GM18873 (cell line): ENCODE measurements around the gene MRNIP.
A peak's percentile ranks its signal among the peaks of the same experiment; 100 is the strongest.

Experiments used
- ATAC-seq: cut with Tn5 transposase; IDR thresholded peaks from one replicate; pipeline ENCODE4 v1.9.1; 2021; ENCODE audit warnings: mild to moderate bottlenecking, moderate library complexity, moderate number of reproducible peaks; ENCODE audit not compliant: unreplicated experiment, low FRiP score

Gene MRNIP

DNA sequence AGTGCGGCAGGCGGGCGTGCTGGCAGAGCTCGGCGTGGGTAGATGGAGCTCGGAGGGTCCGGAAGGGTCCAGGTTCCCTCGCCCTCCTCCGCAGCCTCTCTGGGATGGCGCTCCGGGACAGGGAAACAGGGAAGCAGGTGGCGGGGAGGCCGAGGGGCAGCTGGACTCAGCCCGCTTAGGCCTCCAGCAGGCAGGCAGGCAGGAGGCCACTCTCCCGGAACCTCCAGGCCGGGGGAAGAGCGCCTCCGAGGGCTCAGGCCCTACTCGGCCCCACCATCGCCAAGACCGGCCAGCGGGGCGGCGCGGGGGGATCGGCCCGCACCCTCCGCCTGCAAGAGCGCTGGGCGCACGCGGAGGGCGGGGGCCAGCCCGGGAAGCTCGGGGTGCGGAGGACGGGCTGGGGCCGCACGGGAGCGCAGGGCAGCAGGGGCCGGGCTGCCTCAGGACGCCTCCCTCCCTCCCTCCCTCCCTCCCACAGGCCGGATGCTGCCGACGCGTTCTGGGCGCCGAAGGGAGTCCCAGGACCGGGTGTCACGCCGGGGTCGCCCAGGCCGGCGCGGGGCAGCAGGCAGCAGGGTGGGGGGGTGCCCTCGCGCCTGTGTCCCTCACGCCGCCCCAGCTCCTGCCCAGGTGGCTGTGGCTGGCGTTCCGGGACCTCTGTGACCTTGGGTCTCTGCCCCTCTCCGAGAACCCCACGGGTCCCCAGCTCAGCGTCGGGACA is 52.9 kb downstream of the MRNIP start:
- no peak for ATAC-seq

DNA sequence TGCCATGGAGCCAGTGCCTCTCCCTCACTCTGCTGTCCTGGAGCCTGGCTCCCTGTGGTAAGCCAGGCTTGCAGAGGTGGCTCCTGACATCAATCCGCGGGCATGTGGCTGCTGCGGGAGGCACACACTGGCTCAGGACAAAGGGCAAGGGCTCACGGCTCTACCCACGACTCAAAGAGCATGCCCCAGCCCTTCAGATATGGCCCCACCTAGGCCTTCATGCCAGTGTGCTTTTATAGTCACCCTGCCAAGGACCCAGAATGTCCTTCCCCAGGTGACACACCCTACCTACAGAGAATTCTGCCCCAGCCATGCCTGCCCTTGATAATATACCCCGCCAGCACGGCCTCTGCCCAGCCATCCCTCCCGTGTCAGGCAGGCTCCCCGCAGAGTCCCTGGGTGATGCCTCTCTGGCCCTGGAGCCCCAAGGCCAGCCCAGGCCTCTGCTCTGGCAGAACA is 53.5 kb downstream of the MRNIP start:
- ATAC-seq: no peak

DNA sequence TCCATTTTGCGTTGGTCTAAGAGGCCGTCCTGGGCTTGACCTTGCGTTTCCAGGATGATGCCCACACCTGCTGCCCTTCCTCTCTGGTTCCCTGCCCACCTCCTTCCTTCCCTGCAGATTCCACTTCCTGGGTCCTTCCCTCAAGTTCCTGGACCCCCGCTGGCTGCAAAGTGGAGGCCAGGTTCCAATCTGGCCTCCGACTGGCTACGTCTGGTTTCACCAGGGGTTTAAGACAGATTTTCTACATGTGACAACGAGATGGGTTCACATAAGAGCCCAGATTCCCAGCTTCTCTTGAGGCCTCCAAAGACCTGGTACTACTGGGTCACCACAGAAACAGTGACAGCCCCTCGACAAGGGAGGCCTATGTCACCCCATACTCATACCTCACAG is 54.1 kb downstream of the MRNIP start:
- no peak for ATAC-seq

- no peak for ATAC-seq
Observed at GRCh38 chr5:179803651-179804554, 54.7 kb downstream of the MRNIP start.

DNA sequence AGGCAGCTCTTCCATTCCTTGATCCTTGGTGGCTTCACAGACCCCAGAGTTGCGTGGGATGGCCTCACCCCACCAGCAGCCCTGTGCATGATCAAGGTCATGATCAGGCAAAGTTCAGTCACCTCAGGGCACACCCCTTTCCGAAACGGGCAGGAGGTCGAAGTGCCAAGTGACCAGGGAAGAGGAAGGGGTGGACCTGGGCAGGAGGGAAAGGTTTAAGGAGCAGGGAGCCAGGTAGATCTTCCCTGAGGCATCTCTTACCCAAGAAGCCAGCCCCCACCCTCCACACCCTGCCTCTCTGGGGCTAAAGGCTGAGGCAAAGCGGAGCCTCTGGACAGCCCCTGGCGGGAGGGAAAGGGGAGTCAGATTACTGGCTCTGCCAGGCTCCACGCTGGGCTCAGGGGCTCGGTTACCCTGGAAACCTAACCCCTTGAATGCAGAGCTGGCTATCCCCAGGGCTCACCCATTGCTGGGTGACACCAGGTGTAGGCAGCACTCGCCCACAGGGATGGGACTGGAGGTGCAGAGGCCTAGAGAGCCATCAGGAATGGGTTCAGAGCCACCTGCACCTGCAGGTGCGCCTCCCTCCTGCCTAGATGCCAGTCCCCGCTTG is 55.6 kb downstream of the MRNIP start:
- no peak for ATAC-seq

DNA sequence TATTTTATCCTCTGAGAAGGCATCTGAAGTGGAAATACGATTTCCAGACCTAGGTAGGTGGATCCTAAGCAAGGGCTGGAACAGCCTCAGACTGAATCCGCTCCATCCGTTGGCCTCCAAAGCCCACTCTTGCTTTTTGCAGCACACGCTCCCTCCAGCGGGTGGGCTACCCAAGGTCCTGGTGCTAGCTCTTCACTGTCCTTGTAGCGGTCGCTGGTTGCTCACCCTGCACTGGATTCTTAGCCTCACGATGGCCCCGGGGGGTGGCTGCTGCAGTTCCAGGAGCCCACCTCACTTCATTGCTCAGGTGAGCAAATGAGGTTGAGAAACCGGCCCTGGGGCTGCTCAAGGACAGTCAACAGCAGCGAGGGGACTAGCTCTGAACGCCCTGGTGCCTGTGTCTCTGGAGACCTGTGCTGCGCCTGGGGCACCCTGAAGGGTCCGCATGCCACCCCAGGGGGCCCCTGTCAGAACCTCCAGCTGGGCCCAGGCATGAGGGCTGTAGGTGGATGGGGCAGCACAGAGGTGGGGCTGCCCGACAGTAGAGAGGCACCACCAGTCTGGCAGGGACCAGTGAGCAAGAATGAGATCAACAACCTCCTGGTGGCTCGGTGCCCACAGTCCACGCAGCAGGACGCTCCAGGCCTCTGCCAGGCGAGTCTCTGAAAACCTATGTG is 56.3 kb downstream of the MRNIP start:
- no peak for ATAC-seq

- ATAC-seq: no peak
Observed at GRCh38 chr5:179801304-179802206, 57.1 kb downstream of the MRNIP start.

DNA sequence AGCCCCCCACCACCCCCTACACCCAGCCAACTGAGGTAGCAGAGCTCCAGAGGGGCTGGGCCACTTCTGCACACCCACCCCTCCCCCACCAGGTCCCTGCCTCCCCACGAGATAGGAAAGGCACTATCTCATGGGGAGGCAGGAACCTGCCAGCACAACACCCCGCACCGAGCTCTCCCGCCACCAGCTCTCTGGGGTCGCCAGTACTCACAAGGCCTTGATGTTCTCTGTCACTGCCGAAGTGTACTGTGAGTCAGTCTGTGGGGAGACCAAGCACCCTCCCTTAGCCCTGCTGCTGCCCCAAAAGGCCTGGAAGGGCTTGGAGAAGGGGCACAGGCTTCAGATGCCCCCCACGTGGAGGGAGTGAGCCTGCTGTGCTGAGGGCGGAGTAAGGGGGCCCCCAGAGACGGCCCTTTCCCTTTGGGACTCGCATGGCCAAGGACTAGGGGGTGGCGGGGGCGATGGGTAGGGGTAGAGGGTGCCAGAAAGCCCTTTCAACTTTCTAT is 57.9 kb downstream of the MRNIP start:
- no peak for ATAC-seq

DNA sequence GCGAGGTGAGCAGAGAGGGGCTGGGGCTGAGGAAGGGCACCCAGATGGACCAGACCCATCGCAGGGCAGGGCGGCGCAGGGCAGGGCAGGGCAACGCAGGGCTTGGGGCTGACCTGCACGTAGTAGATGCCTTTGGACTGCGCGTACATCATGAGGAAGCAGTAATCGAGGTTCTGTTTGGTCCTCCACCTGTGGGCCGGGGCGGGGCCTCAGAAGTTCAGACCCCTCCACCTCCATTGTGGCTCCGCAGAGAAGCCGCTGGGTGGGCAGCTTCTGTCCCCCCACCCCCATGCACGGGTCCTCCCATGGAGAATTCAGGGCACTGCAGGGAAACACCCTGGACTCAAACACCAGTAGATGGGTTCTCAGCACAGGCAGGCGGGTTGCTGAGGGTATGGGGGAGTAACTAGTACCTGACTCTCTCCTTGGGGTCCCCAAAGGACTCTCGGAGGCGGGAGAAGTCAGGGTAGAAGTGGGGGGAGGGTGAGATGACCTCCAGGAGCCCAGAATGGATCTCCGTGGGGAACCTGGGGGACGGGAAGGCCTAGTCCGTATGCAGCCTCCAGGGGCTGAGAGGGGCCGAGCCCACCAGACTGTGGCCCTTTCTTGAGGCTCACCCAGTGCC is 58.4 kb downstream of the MRNIP start:
- no peak for ATAC-seq

GRCh38 chr5:179799644-179799973 is 59.0 kb downstream of the MRNIP start:
- no peak for ATAC-seq

DNA sequence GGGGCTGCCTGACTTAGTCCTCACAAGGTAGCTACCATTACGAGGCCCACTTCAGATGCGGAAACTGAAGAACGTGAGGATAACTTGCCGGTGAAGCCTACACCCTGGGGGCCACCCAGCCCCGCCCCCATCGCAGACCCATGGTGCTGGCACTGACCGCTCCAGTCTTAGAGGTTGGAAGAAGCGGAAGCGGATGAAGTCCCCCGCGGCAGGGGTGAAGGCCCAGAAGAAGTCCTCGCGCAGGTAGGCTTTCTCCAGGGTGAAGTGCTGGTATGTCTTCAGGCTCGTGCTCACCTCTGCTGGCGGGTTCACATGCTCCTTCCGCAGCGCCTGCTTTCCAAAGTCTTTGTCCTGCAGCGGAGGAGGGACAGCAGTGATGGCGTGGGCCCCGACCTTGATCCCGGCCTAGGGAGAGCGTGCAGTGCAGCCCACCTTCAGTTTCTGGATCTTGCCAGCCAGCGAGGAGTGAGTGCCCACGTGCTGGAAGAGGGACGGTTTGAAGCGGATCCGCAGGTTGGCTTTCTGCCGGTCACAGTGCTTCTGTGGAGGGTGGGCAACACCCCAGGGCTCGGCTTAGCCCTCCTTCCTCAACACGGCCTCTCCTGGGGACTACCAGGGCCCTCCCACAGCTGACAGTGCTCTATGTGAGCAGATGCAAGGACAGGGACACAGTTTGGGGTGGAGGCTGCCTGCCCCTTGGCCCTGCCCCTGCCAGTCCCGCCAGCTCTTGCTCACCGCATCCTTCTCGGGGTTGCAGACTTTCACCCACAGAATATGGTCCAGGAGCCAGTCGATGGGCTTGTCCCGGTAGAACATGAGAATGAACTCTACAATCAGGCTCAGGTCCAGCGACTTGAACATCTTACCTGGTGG is 59.6 kb downstream of the MRNIP start:
- no peak for ATAC-seq

GRCh38 chr5:179798144-179798770 is 60.4 kb downstream of the MRNIP start:
- no peak for ATAC-seq

DNA sequence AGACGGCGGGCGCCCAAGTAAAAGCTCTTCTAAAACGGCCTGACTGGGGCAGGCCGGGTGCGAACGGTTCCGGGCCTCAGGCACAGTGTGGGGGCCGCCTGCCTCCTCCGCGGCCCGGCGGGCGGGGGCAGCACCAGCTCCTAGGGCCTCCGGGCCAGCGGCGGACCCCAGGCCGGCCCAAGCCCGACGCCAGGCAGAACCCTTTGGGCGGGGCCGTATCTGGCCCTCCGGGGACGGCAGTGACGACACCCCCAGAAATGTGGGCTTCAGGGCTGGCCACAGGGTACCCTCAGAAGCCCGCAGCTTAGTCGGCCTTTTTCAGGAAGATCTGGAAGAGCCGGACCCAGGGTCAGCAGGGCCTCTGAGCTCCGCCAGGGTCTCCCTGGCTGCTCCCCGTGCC is 60.9 kb downstream of the MRNIP start:
- no peak for ATAC-seq

DNA sequence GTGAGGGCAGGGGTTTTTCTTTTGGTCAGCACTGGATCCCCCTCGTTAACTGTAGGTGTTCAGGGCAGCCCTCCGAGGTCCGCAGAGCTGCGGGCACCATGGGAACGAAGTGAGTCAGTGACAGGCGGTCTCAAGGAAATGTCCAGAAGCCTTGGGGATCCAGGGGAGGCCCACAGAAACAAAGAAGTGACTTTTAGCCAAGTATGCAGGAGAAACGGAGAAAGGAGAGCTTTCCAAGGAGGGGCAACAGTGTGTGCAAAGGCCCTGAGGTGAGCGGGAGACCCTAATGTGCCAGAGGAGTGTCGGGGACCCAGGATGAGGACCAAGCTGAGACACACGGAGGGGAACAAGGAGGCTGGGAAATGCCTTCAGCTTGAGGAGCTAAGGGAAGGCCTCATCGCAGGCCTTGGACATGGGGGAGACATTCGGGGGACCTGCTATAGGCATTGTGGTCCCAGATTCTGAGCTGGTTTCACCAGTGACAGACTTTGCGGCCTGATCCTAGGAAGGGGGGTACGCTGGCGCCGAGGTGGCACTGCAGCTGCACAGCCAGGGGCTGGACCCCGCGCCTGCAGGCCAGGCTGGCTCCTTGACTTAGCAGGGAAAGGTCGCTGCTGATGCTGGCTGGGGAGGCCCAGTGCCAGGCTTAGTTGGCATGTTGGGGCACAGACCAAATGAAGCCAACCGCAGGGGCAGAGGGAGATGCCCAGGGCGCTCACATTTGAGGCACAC is 61.6 kb downstream of the MRNIP start:
- ATAC-seq: no peak

DNA sequence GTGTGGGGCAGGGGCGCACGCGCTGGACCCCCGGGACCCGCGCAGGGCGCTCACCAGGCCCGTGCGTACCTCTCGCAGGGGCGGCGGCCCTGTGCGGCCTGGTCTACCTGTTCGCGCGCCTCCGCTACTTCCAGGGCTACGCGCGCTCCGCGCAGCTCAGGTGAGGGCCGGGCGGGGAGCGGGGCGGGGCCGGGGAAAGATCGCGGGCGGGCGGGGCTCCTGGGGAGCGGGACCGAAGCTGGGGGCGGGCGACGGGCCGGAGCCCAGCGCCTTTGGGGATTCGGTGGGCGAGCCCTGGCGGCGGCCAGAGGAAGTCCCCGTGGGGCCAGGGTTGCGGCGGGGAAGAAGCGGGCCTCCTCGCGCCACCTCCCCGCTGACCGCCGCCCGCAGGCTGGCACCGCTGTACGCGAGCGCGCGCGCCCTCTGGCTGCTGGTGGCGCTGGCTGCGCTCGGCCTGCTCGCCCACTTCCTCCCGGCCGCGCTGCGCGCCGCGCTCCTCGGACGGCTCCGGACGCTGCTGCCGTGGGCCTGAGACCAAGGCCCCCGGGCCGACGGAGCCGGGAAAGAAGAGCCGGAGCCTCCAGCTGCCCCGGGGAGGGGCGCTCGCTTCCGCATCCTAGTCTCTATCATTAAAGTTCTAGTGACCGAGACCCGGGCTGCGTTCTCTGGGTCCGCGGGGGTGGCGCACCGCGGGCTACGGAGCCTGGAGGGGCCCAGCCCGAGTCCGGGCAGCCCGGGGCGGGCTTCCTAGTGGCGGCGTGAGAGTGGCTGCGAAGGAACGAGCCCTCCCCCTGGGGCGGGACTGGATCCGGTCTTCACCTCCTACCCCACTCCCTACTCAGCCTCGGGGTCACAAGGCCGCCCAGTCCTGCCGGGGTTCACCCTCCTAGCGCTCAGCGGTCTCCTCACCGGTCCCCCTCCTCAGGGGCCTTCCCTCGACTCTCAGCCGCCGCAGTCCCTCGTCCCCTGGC is 62.5 kb downstream of the MRNIP start:
- ATAC-seq: peak; percentile 66
